ENCODE results near the gene ATAD1.

- TF ChIP-seq EZH2phosphoT487 (IDR thresholded peaks at IDR 0.05; ENCODE audit: borderline replicate concordance) (no peak), CTCF (conservative IDR thresholded peaks at IDR 0.05; ENCODE audit: low read length) (no peak)
Observed at GRCh38 chr10:87765666-87766376, 52.2 kb downstream of the ATAD1 start.
